MCF 10A (cell line): Measurements from ENCODE around the gene SETD5. TPM values are rescaled to one million over a fixed set of nuclear protein-coding genes. Genes with fewer than 3 reads are reported as not detected.

Source experiments
- BruUV-seq: library from RNA; stranded (reverse); fragments of 400-500 nt; replicated peaks from 2 replicates; lab custom pipeline; 2021; lab: Mats Ljungman, UMichigan
- CTCF ChIA-PET: fragments of 300-600 bp; sonication (Branson Sonifier 250); formaldehyde crosslinking; extraction: SDS; loops from one replicate; lab custom pipeline; 2021; ENCODE audit warnings: antibody characterized with exemption, inconsistent platforms; lab: Yijun Ruan, JAX
- POLR2A ChIA-PET: fragments of 300-600, 350-650 bp; sonication (Branson Sonifier 250); formaldehyde crosslinking; extraction: SDS; loops from one replicate; lab custom pipeline; 2020; ENCODE audit warnings: antibody characterized with exemption, inconsistent platforms; lab: Yijun Ruan, JAX
- DNase-seq: peaks from one replicate; pipeline ENCODE4 v3.0.0-alpha.2; 2018; ENCODE audit not compliant: unreplicated experiment
- H3K27ac Mint-ChIP-seq: one replicate; pipeline ENCODE4 v1.8.0; 2022; ENCODE audit warnings: mild to moderate bottlenecking, low read depth, mixed read lengths; ENCODE audit not compliant: unreplicated experiment
- H3K27me3 Mint-ChIP-seq: one replicate; pipeline ENCODE4 v1.8.0; 2022; ENCODE audit warnings: mixed read lengths; ENCODE audit not compliant: insufficient read depth, unreplicated experiment
- H3K36me3 Mint-ChIP-seq: one replicate; pipeline ENCODE4 v1.8.0; 2022; ENCODE audit warnings: mild to moderate bottlenecking, moderate library complexity, mixed read lengths; ENCODE audit not compliant: insufficient read depth, unreplicated experiment
- H3K4me1 Mint-ChIP-seq: one replicate; pipeline ENCODE4 v1.8.0; 2022; ENCODE audit warnings: mixed read lengths; ENCODE audit not compliant: insufficient read depth, unreplicated experiment
- H3K4me3 Mint-ChIP-seq: one replicate; pipeline ENCODE4 v1.8.0; 2022; ENCODE audit warnings: mild to moderate bottlenecking, moderate library complexity, mixed read lengths; ENCODE audit not compliant: unreplicated experiment
- H3K9me3 Mint-ChIP-seq: one replicate; pipeline ENCODE4 v1.8.0; 2022; ENCODE audit warnings: mixed read lengths; ENCODE audit not compliant: unreplicated experiment
- intact Hi-C: fragments of 100-400 bp; cut with micrococcal nuclease; formaldehyde crosslinking; loops from 2 replicates; pipeline ENCODE4 v1.14.1; 2022
- total RNA-seq: library from RNA; stranded (reverse); gene quantifications from 2 replicates; pipeline ENCODE4 v1.2.3, GENCODE V29; 2022
- TF ChIP-seq, protein P1 (sequence below): fragments of 200-600 bp; IDR thresholded peaks from one replicate; pipeline ENCODE4 v1.8.0; 2022; ENCODE audit warnings: antibody characterized with exemption, mild to moderate bottlenecking; ENCODE audit not compliant: unreplicated experiment

SETD5 gene
- total RNA-seq, 1 experiment from 2014 or later: 149 TPM

DNA sequence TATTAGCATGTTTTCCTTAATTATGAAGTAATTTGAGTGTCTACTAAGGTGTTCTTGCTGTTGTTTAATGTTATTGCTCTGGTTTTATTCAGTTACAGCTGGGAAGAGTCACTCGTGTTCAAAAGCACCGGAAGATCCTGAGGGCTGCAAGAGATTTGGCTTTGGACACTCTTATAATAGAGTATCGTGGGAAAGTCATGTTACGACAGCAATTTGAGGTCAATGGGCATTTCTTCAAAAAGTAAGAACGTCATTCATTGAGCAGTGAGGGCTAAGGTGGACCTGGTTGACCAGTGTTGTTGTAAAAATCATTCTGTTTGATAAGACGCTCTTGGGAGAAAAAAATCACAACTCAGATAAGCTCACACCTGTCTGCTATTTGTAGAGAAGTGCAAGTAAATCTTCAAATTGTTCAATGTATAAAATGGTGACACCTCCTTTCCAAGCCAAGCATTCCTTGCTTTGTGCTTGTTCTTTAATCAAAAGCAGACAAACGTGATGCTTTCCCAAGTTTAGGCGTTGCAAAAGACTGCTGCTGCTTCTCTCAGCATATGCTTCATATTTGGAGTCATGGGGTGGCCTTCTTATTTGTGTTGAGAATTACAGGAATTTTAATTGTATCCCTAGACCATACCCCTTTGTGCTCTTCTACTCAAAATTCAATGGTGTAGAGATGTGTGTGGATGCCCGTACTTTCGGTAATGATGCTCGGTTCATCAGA lies 44.2 kb downstream of the SETD5 start:
- BruUV-seq: no TSS peak
- H3K4me3 Mint-ChIP-seq: no peak overlapping the region
- H3K36me3 Mint-ChIP-seq: peaks cover 98% of the 10 kb centered on the region
- no peaks in the 10 kb centered on the region for H3K27me3 Mint-ChIP-seq
- TF ChIP-seq, protein P1, sequence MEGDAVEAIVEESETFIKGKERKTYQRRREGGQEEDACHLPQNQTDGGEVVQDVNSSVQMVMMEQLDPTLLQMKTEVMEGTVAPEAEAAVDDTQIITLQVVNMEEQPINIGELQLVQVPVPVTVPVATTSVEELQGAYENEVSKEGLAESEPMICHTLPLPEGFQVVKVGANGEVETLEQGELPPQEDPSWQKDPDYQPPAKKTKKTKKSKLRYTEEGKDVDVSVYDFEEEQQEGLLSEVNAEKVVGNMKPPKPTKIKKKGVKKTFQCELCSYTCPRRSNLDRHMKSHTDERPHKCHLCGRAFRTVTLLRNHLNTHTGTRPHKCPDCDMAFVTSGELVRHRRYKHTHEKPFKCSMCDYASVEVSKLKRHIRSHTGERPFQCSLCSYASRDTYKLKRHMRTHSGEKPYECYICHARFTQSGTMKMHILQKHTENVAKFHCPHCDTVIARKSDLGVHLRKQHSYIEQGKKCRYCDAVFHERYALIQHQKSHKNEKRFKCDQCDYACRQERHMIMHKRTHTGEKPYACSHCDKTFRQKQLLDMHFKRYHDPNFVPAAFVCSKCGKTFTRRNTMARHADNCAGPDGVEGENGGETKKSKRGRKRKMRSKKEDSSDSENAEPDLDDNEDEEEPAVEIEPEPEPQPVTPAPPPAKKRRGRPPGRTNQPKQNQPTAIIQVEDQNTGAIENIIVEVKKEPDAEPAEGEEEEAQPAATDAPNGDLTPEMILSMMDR: no peak
- H3K9me3 Mint-ChIP-seq: no peaks in the 10 kb centered on the region
- no peak for DNase-seq
- ChIA-PET POLR2A (interaction anchor here (1.0 to 1.9 kb wide), 3 partner anchors 10 to 46 kb away, joined by 3 to 5 read pairs (median 5); no protein-coding TSS in a partner anchor), CTCF (interaction anchor here (0.5 to 1.3 kb wide), 4 partner anchors 14 to 672 kb away, joined by 3 to 8 read pairs (median 3); partner anchors contain the start of gene OXTR)
- H3K27ac Mint-ChIP-seq: no peak overlapping the region
- H3K4me1 Mint-ChIP-seq: no peaks in the 10 kb centered on the region
- intact Hi-C loops: no loop called here

DNA sequence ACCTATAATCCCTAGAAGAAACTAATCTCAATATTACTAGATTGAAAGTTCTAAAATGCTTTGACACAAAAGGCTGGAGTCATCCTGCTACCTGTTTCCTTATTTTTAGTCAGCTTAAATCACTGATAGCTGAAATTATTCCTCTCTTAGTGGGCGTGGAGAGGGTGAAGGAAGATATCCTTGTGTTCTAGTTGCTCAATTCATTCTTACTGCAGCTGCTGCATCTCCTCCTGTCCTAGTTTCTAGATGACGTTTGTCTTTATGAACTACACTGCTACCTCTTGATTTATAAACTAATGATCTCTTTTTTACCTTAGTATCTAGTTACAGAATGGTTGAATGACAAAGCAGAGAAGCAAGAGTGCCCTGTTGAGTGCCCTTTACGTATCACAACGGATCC lies 50.7 kb downstream of the SETD5 start:
- Mint-ChIP-seq H3K9me3 (no peaks in the 10 kb centered on the region), H3K4me3 (no peak overlapping the region), H3K4me1 (no peaks in the 10 kb centered on the region), H3K27ac (no peak overlapping the region), H3K36me3 (peaks cover 96% of the 10 kb centered on the region), H3K27me3 (no peaks in the 10 kb centered on the region)
- CTCF ChIA-PET: no interaction called here
- BruUV-seq: no TSS peak
- TF ChIP-seq, protein P1: no peak
- DNase-seq: no peak
- intact Hi-C loops: no loop called here
- POLR2A ChIA-PET: no interaction called here

DNA sequence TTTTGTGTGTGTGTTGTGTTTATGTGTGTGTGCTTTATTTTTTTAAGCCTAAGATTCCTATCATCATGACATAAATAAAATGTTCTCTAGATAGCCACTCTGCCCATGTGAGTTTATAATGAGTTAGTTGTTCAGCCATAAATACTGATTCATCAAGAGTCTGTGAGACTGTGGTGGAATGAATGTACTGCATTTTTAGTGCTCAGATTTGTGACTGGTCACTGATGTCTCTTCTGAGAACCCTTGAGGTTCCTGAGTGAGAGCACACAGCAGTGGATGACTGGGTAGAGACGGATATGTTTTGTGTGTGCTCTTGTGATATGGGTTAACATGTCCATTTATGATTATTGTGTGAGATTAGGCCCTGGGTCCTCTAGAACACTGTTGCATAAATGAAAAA lies 51.2 kb downstream of the SETD5 start:
- BruUV-seq: no TSS peak
- peaks cover 96% of the 10 kb centered on the region for H3K36me3 Mint-ChIP-seq
- H3K27ac Mint-ChIP-seq: no peak overlapping the region
- H3K9me3 Mint-ChIP-seq: no peaks in the 10 kb centered on the region
- intact Hi-C loops: no loop called here
- TF ChIP-seq, protein P1: no peak
- CTCF ChIA-PET: no interaction called here
- H3K4me1 Mint-ChIP-seq: no peaks in the 10 kb centered on the region
- DNase-seq: no peak
- POLR2A ChIA-PET: no interaction called here
- H3K4me3 Mint-ChIP-seq: no peak overlapping the region
- H3K27me3 Mint-ChIP-seq: no peaks in the 10 kb centered on the region

DNA sequence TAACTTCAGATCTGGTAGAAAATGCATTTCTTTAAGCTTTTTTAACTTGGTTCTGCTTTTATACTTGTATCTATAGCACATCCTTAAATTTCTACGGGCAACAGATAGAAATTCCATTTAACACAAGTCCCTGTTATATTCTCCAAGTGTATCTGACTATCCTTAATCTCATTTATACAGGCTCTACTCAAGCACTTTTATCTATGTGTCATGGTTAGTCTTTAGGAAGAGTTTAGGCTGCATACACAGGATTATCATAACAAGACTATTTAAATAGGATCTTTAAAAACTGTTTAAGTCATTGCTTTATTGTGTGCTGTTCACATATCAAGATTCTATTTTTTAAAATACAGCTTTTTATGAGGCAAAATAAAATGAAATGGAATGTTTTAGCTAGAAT lies 52.7 kb downstream of the SETD5 start:
- no peak overlapping the region for H3K27ac Mint-ChIP-seq
- BruUV-seq: no TSS peak
- H3K4me1 Mint-ChIP-seq: no peaks in the 10 kb centered on the region
- H3K9me3 Mint-ChIP-seq: no peaks in the 10 kb centered on the region
- ChIA-PET CTCF (interaction anchor here (0.6 to 1.3 kb wide), 3 partner anchors 11 to 15 kb away, joined by 3 to 6 read pairs (median 3); no protein-coding TSS in a partner anchor), POLR2A (interaction anchor here (0.8 kb wide), 1 partner anchor 23 kb away, joined by 3 read pairs; no protein-coding TSS in a partner anchor)
- intact Hi-C loops: no loop called here
- H3K36me3 Mint-ChIP-seq: peaks cover 96% of the 10 kb centered on the region
- no peak for DNase-seq
- TF ChIP-seq, protein P1: no peak
- no peak overlapping the region for H3K4me3 Mint-ChIP-seq
- H3K27me3 Mint-ChIP-seq: no peaks in the 10 kb centered on the region
